Hematopoietic multipotent progenitor cell treated with erythropoietin and hydrocortisone succinate and interleukin-3 and kit ligand, for 15 days (in vitro differentiated cells): Measurements from ENCODE around the gene SCYL2.
"Not testable (repeated sequence)": the region's sequence is repeated elsewhere in the genome, so short reads cannot be mapped to it uniquely, and the experiment has no call there.

Experiments used
- DNase-seq: peaks from one replicate; pipeline ENCODE4 v3.0.0-alpha.2; 2015; ENCODE audit warnings: low spot score

The SCYL2 gene

DNA sequence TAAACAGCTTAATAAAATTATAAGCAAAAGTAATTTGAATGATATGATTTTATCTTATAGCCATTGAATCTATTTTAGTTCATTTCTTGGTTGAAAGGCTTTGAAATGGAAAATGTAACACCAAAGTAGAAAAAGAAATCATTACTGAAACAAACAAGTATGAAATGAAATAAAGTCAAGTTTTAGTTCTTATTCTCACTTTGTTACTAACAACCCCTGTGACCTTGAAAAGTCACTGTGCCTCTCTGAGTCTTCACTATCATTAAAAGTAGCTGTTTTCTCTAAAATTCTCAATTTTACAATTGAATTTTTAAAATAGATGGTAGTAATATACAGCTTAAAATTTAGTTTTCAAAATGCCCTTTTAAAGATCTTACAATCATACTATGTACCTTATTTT, 57.5 kb downstream of the SCYL2 start:
- no peak for DNase-seq

DNA sequence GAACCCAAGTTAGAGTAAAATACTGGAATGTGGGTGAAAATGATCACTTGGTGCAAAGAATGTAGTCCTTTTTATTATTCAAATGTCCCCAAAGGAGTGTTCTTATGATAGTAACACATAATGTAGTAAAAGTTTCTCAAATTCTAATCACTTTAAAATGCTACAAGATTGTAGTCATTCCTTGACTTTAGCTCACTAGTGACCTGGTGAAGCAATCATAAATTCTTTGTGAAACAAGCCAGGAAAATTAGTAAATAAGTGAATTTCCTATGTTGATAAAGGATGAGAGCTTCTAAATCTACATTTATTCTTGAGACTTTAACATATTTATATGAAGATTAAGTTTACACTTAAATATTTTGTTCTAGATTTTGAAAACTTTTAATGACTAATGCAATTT, 59.2 kb downstream of the SCYL2 start:
- DNase-seq = no peak

DNA sequence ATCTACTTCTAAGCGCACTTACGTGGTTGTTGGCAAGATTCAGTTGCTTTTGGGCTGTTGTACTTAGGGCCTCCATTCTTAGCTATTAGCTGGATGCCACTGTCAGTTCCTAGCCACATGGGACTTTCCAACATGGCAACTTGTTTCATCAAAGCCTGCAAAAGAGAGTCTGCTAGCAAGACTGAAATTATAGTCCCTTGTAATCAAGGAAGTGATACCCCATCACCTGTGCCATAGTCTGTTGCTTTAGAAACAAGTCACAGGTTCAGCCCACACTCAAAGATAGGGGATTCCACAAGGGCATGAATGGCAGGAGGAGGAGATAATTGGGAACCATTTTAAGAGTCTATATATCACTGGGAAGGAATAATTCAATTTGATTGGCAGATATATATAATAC, 62.8 kb downstream of the SCYL2 start:
- DNase-seq = no peak

DNA sequence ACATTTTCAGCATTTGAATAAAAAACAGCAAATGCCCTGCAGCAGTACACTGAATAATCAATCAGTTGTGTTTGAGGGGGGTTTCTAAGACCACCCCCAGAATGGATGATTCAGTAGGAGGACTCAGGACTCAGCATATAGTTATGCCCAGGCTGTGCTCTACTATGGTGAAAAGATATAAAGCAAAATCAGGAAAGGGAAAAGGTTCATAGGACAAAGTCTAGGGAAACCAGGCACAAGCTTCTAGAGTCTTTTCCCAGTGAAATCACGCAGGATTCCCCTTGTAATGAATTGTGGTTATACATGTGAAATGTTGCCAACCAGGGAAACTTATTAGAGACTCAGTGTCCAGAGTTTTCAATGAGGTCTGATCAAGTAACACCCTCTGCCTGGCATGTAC, 64.9 kb downstream of the SCYL2 start:
- no peak for DNase-seq

DNA sequence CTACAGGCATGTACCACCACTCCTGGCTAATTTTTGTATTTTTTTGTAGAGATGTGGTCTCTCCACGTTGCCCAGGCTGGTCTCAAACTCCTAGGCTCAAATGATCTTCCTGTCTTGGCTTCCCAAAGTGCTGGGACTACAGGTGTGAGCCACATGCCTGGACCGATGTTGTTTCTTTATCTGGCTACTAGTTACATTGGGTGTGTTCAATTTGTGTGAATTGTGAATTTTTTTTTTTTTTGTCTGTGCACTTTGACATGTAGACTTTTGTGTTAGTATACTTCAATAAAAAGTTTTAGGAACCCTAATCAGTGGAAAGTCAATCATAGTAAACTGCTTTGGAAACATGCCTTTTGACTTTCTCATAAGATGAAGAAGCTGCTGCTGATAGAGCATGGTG, 65.9 kb downstream of the SCYL2 start:
- no peak for DNase-seq

DNA sequence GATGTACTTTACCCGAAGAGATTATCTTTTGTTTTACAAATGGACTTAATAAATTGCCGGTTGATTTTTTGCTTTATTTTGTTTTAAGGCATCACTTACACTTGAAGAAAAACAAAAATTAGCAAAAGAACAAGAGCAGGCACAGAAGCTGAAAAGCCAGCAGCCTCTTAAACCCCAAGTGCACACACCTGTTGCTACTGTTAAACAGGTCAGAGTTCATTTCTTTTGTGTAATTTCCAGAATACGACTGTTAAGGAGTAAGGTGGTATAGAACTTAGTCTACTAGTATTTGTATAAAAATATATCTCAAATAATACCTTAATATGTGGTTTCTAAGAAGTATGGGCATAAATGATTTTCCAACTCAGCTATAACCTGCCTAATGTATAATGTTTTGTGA, 70.3 kb downstream of the SCYL2 start:
- no peak for DNase-seq

DNA sequence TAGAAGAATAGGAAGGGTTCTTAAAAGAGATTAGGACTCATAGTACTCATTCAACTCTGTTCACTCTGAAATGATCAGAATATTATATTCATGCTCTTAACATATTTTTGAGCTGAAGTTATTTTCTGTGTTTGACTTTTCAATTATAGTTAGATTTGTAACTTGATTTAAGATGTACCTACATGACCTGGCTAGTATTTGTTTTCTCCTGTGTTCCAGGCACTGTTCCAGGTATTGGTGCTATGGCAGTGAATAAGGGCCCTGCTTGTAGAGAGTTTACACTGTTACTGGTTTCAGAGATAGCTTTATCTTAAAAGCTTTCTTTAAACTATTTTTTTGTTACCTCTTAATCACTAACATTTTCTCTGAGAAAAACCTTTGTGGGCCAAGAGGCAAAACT, 70.8 kb downstream of the SCYL2 start:
- no peak for DNase-seq

DNA sequence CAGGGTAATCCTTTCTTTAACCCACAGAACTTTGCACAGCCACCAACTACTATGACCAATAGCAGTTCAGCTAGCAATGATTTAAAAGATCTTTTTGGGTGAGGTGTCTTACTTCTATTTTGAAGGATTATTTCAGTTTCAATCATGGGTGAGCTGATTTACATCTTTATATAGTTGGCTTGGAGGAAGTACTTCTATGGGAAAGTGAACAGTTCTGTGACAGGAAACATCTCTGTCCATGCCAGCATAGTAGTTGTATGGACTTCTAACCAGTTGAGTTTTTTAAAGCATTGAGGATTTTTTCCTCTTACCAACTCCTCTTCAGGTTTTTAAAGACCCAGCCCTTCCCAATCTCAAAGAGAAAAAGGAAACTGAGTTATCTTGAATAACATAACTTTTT, 72.1 kb downstream of the SCYL2 start:
- no peak for DNase-seq

DNA sequence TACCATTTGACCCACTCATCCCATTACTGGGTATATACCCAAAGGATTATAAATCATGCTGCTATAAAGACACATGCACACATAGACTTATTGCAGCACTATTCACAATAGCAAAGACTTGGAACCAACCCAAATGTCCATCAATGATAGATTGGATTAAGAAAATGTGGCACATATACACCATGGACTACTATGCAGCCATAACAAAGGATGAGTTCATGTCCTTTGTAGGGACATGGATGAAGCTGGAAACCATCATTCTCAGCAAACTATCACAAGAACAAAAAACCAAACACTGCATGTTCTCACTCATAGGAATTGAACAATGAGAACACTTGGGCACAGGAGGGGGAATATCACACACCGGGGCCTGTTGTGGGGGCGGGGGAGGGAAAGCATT, 75.9 kb downstream of the SCYL2 start:
- not testable (repeated sequence) for DNase-seq

DNA sequence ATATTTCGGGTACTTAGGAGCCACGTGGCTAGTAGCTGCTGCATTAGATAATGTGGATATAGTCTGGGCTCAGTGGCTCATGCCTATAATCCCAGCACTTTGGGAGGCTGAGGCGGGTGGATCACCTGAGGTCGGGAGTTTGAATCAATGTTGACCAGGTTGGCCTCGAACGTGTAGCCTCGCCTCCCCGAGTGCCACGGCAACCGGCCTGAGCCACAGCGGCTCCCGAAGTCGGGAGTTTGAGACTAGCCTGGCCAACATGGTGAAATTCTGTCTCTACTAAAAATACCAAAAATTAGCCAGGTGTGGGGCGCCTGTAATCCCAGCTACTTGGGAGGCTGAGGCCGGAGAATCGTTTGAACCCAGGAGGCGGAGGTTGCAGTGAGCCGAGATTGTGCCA, 77.4 kb downstream of the SCYL2 start:
- not testable (repeated sequence) for DNase-seq

DNA sequence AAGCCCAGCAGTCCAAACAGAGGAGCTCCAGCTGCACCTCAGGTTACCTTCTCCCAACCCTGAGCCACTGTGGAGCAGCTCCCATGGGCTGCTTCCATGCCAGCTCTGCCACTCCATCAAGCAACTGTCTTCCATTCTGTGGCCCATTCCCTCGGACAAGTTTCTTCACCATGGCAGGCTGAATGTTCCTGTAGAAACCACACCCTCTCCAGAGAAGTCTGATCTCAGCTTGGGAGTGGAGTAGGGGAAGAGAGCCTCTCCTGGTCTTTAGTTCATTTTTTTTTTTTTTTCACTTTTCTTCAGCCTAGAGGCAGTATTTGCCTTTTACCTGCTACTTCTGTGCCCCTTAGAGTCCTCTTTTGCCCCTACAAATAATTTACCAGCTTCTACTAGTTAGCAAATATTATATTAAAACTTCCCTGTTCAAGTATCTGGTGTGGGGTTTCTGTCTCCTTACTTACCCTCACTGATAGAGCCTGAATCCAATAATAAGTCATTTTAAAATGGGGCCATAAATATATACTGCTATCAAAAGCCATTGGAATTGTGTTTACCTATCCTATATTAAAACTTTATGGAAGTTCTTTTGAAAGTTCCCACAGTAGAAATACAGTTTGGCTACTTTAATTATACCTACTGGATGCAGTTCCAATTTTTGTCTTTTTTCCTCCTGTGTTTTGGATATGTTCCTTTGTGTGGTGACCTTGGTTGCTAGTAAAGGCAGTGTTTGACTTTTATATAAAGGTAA, 78.2 kb downstream of the SCYL2 start:
- no peak for DNase-seq

DNA sequence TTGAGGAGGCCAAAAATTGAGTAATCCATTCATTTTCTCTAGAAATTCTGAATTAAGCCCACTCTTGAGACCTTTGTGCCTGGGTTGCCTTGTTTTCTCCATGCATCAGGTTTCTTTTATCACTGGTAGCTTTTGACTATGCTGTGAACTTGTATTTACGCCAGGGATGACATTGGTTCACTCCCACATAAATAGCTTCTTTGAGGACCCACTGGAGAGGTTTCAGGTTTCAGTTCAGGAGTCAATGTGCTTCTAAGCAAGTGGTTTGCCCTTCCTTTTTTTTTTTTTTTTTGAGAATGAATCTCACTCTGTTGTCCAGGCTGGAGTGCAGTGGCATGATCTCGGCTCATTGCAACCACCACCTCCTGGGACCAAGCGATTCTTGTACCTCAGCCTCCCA, 79.7 kb downstream of the SCYL2 start:
- DNase-seq = no peak

DNA sequence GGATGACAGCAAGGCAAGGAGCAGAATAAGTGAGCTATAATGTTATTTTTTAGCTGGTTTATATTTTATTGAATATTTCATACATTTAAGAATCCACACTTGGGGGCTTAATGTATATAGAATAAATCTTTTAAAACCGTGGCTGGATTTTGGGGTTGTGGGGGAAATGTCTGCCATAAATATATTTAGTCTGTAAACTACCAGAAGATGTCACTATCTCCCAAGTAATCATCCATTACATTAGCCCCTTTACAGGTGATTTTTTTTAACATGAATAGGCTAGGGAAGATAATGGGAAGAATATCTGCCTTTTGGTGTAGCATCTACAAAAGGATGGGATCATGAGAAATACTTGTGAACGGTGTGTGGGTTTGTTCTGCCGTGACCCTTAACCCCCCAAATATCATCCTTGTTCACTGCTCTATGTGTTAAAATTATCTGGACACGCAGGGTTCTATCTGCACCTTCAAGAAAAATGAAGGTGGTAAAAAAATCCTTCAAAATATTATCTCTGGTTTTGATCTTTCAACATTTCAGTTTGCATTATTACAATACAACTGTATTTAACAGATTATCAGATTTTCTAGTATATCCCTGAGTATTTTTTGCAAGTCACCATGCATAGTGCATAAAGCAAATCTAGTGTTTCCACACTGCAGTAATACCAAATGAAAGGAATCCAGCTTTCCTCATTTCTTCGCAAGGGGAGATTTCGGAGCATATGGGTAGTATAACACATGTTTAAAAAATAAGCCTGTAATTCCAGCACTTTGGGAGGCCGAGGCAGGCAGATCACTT, 81.9 kb downstream of the SCYL2 start:
- no peak for DNase-seq

DNA sequence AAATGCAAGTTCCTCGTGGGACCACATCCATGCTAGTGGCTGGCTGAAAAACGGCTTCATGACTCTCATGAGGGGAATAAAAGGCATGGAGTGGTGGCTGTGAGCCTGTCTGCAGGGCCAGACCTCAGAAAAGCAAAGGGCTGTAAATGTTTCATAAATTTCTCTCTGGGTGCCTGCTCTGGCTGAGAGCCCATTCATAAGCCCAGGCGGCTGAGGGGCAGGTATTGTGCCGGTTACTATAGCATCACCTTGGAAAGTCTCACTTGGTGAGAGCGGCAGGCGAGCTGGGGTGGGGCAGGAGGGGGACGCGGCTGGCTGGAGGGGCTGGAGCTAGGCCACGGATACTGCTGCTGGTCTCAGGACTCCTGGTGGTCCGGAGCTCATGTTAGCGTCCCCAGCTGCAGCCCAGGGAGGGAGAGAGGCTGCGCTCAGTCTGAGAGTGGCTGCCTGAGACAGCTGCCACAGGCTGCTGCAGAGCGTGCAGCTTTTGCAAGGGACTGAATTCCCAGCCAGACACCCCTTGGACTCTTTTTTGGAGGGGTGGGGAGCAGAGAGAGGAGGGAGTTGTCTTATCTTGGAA, 89.8 kb downstream of the SCYL2 start, which contains the start of gene SLC17A8:
TSS of gene SLC17A8 (plus strand) at position 431 of the 580 bp plus-strand sequence. CDS start 318 bp downstream, outside the sequence.
- no peak for DNase-seq

DNA sequence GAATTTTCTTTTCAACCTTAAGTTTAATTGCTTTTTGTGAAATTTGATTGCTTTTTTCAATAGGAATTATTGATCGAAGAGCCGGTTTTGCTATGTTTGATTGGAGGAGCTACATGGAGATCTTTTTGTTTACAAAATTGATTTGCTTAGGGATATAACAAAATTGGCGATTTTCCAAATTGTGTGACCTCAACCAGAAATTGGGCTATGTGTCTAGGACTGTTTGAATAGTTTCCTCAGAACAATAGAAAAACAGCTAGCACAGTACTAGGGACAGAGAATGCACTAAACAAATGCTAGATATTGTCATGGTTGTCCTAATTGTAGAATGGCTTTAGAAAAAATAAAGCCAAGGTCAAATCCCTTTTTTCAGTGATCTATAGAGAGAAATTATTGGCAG, 92.3 kb downstream of the SCYL2 start:
- DNase-seq = no peak

DNA sequence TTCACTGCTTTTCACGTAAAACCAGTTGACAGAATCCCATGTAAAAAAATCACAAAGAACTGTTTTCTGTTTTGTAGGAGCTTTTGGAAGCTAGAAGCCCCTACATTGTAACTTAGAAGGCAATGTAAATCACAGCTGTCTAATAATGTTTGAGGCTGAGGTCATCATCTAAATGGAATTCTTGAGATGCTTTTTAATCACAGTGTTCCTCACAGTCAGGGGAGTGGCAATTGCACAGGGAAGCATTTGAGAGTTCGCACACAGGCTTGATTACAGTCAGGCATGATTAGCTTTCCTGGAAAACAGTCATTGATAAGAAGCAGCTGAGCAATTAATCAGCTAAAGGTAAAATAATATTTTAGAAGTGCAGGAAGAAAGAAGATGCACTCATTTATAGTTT, 92.8 kb downstream of the SCYL2 start:
- DNase-seq = no peak

DNA sequence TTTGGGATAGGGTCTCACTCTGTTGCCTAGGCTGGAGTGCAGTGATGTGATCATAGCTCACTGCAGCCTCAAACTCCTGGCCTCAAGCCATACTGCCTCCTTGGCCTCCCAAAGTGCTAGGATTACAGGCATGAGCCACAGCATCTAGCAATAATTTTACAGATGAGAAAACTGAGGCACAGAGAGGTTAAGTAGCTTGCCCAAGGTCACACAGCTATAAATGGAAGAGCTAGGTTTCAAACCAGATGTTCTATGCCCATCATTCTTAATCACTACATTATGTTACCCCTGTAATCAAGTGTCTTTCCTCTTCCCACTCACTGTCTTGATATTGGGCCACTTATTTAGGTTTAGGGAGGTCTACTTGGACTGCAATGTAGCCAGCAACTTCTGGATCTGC, 93.5 kb downstream of the SCYL2 start:
- no peak for DNase-seq

DNA sequence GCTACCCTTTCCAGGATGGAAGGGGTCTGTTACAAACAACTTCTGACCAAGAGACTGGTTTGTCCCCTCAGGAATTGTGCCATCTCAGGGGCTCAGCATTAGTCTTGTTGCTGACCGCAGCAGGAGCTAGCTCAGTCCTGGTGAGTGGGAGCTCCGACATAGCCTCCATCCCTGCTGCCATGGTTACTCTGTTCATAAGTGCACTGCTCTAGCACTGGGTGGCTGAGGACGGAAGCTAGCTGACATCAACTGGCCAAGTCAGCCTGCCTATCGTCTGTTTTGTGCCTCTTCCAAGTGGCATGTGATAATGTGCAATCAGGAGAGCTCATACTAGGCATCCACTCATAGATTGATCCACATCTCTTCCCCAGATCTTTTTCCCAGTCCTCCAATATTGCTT, 97.3 kb downstream of the SCYL2 start:
- no peak for DNase-seq

DNA sequence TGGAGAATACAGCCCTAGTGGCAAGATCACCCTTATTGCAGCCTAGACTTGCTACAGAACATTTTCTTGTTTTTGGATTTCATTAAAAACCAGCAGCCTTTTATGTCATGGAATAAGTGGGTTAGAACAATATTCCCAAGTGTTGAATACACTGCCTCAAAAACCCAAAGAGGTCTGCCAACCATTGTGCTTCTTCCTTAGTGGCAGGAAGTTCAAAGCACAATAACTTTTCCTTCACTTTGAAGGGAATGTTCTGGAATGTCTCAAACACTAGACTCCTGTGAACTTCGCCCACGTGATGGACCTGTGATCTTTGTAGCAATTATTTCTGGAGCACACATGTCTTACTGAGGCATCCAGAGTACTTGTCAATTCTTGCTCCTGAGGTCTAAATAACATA, 98.4 kb downstream of the SCYL2 start:
- DNase-seq = no peak

DNA sequence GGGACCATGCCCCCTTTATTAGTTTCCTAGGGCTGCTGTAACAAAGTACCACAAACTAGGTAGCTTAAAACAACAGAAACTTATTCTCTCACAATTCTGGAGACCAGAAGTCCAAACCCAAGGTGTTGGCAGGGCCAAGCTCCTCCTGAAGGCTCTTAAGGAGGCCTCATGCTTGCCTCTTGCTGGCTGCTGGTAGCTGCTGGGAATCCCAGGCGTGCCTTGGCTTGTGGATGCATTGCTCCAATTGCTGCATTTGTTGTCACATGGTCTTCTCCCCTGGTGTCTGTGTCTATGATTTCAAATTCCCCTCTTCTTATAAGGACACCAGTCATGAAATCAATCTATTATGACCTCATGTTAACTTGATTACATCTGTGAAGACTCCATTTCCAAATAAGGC, 101.1 kb downstream of the SCYL2 start:
- DNase-seq = no peak

DNA sequence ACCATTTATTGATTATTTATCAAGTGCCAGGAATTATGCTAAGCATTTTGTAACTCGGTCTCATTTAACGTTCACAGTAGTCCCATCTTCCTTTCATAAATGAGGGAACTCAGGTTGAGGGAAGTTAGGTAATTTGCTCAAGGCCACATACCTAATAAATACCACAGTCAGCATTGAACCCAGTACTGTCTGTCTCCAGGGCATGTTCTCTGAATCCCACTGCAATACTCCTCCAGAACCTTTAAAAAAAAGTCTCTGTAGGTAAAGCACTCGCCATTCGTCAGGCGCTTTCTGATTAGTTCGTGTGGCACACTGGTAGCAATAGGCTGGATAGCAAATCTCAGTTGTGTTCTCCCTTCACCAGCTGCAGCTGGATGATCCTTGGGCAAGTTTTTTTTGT, 104.2 kb downstream of the SCYL2 start:
- DNase-seq = no peak

DNA sequence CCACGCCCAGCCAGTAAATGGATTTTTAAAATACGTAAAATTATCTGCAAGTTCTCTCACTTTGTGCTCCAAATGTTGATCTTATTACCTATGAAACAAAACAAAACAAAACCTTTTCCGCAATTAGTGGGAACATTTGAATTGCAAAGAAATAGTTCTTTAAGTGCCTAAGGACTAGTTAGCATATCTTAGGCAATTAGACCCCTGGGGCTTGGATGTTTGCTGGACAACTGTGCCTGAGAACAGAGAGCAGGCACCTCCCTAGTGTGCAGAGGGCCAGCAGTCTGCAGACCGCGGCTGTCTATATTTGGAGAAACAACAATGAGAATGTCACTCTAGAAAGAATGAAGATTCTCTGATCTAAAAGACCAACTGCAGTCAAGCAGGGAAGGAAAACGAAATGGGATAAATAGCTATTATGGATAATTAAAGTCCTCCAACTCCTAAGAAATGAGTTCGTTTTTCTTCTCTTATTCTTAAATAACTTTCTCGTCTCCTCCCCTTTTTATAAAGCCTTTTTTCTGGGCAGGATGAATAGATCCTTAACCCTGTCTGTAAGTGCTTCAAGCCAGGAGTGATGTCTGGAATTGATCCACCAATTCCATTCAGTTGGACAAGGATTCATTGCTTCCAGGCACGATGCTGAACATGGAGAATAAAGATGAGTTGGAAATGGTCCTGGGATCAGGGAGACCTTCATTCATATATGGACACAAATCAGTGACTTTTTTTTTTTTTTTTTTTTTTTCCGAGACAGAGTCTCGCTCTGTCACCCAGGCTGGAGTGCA, 106.1 kb downstream of the SCYL2 start:
- DNase-seq = no peak
